Caco-2 (cell line): Measurements from ENCODE around the gene RRAD. TPM values are rescaled to one million over a fixed set of nuclear protein-coding genes. Genes with fewer than 3 reads are reported as not detected.
"Not testable (repeated sequence)": the region's sequence is repeated elsewhere in the genome, so short reads cannot be mapped to it uniquely, and the experiment has no call there.

Source experiments
- BruUV-seq: library from RNA; stranded (reverse); fragments of 400-500 nt; replicated peaks from 2 replicates; lab custom pipeline; 2021; lab: Mats Ljungman, UMichigan
- CTCF ChIA-PET: fragments of 300-600 bp; sonication (Branson Sonifier 250); formaldehyde crosslinking; loops from one replicate; lab custom pipeline; 2022; ENCODE audit warnings: antibody characterized with exemption; lab: Charles Lee
- POLR2A ChIA-PET: fragments of 300-600 bp; sonication (Branson Sonifier 250); formaldehyde crosslinking; loops from one replicate; lab custom pipeline; 2022; ENCODE audit warnings: antibody characterized with exemption; lab: Charles Lee
- DNase-seq, 2 experiments: peaks; one replicate each; pipeline versions ENCODE4 v3.0.0 to v3.0.0-alpha.2; 2020 to 2022
- H3K27me3 ChIP-seq: replicated peaks from 2 replicates; pipeline ENCODE4 v1.6.0; 2011; ENCODE audit warnings: low read length; ENCODE audit not compliant: control insufficient read depth, insufficient read depth
- H3K36me3 ChIP-seq: 2 replicates; pipeline ENCODE4 v1.5.1; 2011; ENCODE audit warnings: low read length; ENCODE audit not compliant: control insufficient read depth, insufficient read depth
- H3K4me1 ChIP-seq: fragments of 250-450 bp; sonication (Bioruptor Pico); 2 replicates; pipeline ENCODE4 v1.5.1; 2020; ENCODE audit warnings: mild to moderate bottlenecking
- H3K4me3 ChIP-seq: 2 replicates; pipeline ENCODE4 v1.5.1; 2011; ENCODE audit warnings: low read depth, mild to moderate bottlenecking, control low read depth, low read length
- H3K9me3 ChIP-seq: fragments of 250-450 bp; sonication (Bioruptor Pico); 2 replicates; pipeline ENCODE4 v1.5.1; 2020; ENCODE audit warnings: mild to moderate bottlenecking, moderate library complexity
- H3K27ac Mint-ChIP-seq: one replicate; pipeline ENCODE4 v1.8.0; 2022; ENCODE audit warnings: mixed read lengths; ENCODE audit not compliant: unreplicated experiment
- H3K27me3 Mint-ChIP-seq: one replicate; pipeline ENCODE4 v1.8.0; 2022; ENCODE audit warnings: mixed read lengths; ENCODE audit not compliant: insufficient read depth, unreplicated experiment
- H3K36me3 Mint-ChIP-seq: one replicate; pipeline ENCODE4 v1.8.0; 2022; ENCODE audit warnings: mild to moderate bottlenecking, mixed read lengths; ENCODE audit not compliant: insufficient read depth, unreplicated experiment
- H3K4me1 Mint-ChIP-seq: one replicate; pipeline ENCODE4 v1.8.0; 2022; ENCODE audit warnings: low read depth, mixed read lengths; ENCODE audit not compliant: unreplicated experiment
- H3K4me3 Mint-ChIP-seq: one replicate; pipeline ENCODE4 v1.8.0; 2022; ENCODE audit warnings: mild to moderate bottlenecking, moderate library complexity, mixed read lengths; ENCODE audit not compliant: unreplicated experiment
- H3K9me3 Mint-ChIP-seq: one replicate; pipeline ENCODE4 v1.8.0; 2022; ENCODE audit warnings: mixed read lengths; ENCODE audit not compliant: unreplicated experiment
- CTCF ChIP-seq, 2 experiments: fragments of 200-600 bp in 1 of 2; IDR thresholded peaks; 1 replicate in 1 of 2; 2 replicates in 1 of 2; pipeline versions ENCODE4 v1.5.1 to v1.8.0; 2011 to 2022; ENCODE audit warnings: antibody characterized with exemption in 1 of 2, control low read depth in 1 of 2, inconsistent platforms in 1 of 2, low read depth in 1 of 2, low read length in 1 of 2, mild to moderate bottlenecking in 1 of 2, moderate library complexity in 1 of 2; ENCODE audit not compliant: insufficient read depth in 1 of 2, severe bottlenecking in 1 of 2, unreplicated experiment in 1 of 2
- intact Hi-C: fragments of 100-400 bp; cut with micrococcal nuclease; formaldehyde crosslinking; loops from one replicate; pipeline ENCODE4 v1.10.0; 2022; ENCODE audit not compliant: unreplicated experiment
- total RNA-seq: library from RNA; stranded (reverse); gene quantifications from 2 replicates; pipeline ENCODE4 v1.2.3, GENCODE V29; 2022

RRAD gene
- total RNA-seq, 1 experiment from 2014 or later, result 1.1 TPM

DNA sequence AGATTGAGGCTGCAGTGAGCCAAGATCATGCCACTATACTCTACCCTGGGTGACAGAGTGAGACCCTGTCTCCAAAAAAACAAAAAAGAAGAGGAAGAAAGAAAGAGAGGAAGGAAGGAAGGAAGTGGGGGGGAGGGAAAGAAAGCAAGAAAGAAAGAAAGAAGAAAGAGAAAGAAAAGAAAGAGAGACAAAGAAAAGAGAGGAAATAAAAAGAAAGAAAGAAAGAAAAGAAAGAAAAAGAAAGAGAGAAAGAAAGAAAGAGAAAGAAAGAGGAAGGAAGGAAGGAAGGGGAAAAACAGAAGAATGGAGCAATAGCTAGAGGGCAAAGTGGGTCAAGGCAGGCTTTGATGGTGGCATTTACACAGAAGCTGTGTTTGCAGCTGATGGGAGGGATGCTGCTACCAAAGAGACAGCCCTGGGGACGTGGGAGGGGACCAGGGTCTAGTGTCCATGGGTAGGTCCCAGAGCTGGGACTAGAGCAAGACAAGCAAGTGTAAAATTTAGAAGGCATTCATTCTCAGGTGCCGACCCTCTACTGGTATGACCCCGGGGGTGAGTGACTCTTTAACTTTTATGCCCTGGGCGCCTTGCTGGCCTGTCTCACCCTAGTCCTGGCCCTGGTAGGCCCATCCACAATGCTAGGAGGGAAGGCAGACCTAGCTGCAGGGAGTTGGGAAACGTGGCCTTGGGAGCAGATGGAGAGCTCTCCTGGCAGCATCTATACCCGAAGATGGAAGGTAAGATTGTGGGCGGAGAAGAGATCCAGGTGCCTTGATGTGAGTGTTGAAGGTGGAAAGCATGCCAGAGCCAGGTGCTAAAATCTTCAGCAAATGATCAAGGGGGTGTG is 33.7 kb upstream of the RRAD start:
- DNase-seq, result no peak
- no peaks in the 10 kb centered on the region for H3K9me3 Mint-ChIP-seq
- no peaks in the 10 kb centered on the region for H3K9me3 ChIP-seq
- no peak overlapping the region for H3K4me3 ChIP-seq
- CTCF ChIA-PET, result no interaction called here
- BruUV-seq, result no TSS peak
- no peaks in the 10 kb centered on the region for H3K36me3 ChIP-seq
- H3K27me3 Mint-ChIP-seq, result peaks cover 3% of the 10 kb centered on the region
- H3K4me1 ChIP-seq, result peaks cover 2% of the 10 kb centered on the region
- intact Hi-C loops, result no loop called here
- H3K36me3 Mint-ChIP-seq, result no peaks in the 10 kb centered on the region
- no peak overlapping the region for H3K4me3 Mint-ChIP-seq
- POLR2A ChIA-PET, result no interaction called here
- no peak for TF ChIP-seq CTCF (IDR thresholded peaks at IDR 0.05; ENCODE audit: insufficient read depth in 1 of 2, low read depth in 1 of 2, low read length in 1 of 2, severe bottlenecking in 1 of 2, unreplicated experiment in 1 of 2)
- no peaks in the 10 kb centered on the region for H3K27me3 ChIP-seq
- H3K27ac Mint-ChIP-seq, result no peak overlapping the region
- H3K4me1 Mint-ChIP-seq, result peaks cover 8% of the 10 kb centered on the region

- POLR2A ChIA-PET, intact Hi-C loops, DNase-seq, BruUV-seq, H3K36me3 Mint-ChIP-seq, H3K9me3 ChIP-seq, H3K27me3 Mint-ChIP-seq, H3K9me3 Mint-ChIP-seq, H3K36me3 ChIP-seq, H3K4me3 Mint-ChIP-seq, H3K27ac Mint-ChIP-seq, H3K27me3 ChIP-seq, H3K4me3 ChIP-seq: not testable (repeated sequence)
- CTCF ChIA-PET, result interaction anchor here (0.6 to 1.6 kb wide), 2 partner anchors 229 to 291 kb away, joined by 3 to 5 read pairs; no protein-coding TSS in a partner anchor
- H3K4me1 Mint-ChIP-seq, result peaks cover 15% of the 10 kb centered on the region
- peaks cover 17% of the 10 kb centered on the region for H3K4me1 ChIP-seq
These were observed 30.8 kb upstream of the RRAD start for GRCh38 chr16:66956154-66956457.

DNA sequence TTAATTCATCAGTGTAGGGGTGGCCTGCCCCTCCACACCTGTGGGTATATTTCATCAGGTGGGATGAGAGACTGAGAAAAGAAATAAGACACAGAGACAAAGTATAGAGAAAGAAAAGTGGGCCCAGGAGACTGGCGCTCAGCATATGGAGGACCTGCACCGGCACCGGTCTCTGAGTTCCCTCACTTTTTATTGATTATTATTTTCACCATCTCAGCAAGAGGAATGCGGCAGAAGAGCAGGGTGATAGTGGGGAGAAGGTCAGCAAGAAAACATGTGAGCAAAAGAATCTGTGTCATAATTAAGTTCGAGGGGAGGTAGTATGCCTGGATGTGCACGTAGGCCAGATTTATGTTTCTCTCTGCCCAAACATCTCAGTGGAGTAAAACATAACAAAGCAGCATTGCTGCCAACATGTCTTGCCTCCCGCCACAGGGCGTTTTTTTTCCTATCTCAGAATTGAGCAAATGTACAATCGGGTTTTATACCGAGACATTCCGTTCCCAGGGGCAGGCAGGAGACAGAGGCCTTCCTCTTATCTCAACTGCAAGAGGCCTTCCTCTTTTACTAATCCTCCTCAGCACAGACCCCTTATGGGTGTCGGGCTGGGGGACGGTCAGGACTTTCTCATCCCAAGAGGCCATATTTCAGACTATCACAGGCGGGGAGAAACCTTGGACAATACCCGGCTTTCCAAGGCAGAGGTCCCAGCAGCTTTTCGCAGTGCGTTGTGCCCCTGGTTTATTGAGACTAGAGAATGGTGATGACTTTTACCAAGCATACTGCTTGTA is 30.2 kb upstream of the RRAD start:
- H3K9me3 Mint-ChIP-seq, H3K27me3 ChIP-seq, H3K4me3 Mint-ChIP-seq, BruUV-seq, H3K36me3 ChIP-seq, H3K27me3 Mint-ChIP-seq, H3K27ac Mint-ChIP-seq, DNase-seq, H3K4me3 ChIP-seq, POLR2A ChIA-PET, H3K36me3 Mint-ChIP-seq, H3K9me3 ChIP-seq: not testable (repeated sequence)
- CTCF ChIA-PET, result interaction anchor here (0.6 to 1.6 kb wide), 2 partner anchors 230 to 291 kb away, joined by 3 to 5 read pairs; no protein-coding TSS in a partner anchor
- peaks cover 15% of the 10 kb centered on the region for H3K4me1 Mint-ChIP-seq
- peaks cover 17% of the 10 kb centered on the region for H3K4me1 ChIP-seq
- intact Hi-C loops, result loop anchor here (2.0 kb wide), 2 partner anchors 61 to 195 kb away; partner anchors contain the start of gene B3GNT9
